ENCODE results near the gene GPR137.

GRCh38 chr11:64243236-64243854, 42.3 kb upstream of the GPR137 start:
- TF ChIP-seq, protein P1, sequence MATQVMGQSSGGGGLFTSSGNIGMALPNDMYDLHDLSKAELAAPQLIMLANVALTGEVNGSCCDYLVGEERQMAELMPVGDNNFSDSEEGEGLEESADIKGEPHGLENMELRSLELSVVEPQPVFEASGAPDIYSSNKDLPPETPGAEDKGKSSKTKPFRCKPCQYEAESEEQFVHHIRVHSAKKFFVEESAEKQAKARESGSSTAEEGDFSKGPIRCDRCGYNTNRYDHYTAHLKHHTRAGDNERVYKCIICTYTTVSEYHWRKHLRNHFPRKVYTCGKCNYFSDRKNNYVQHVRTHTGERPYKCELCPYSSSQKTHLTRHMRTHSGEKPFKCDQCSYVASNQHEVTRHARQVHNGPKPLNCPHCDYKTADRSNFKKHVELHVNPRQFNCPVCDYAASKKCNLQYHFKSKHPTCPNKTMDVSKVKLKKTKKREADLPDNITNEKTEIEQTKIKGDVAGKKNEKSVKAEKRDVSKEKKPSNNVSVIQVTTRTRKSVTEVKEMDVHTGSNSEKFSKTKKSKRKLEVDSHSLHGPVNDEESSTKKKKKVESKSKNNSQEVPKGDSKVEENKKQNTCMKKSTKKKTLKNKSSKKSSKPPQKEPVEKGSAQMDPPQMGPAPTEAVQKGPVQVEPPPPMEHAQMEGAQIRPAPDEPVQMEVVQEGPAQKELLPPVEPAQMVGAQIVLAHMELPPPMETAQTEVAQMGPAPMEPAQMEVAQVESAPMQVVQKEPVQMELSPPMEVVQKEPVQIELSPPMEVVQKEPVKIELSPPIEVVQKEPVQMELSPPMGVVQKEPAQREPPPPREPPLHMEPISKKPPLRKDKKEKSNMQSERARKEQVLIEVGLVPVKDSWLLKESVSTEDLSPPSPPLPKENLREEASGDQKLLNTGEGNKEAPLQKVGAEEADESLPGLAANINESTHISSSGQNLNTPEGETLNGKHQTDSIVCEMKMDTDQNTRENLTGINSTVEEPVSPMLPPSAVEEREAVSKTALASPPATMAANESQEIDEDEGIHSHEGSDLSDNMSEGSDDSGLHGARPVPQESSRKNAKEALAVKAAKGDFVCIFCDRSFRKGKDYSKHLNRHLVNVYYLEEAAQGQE (IDR thresholded peaks at IDR 0.05; ENCODE audit: insufficient read depth in 1 of 2, low read depth in 2 of 2, low read length in 2 of 2), result no peak
- TF ChIP-seq POLR2AphosphoS5 (IDR thresholded peaks at IDR 0.05; ENCODE audit: low read depth, low read length), result peak; percentile 64
